Measurements from ENCODE around the gene SDK2. TPM values are rescaled to one million over a fixed set of nuclear protein-coding genes. Genes with fewer than 3 reads are reported as not detected.
A peak's percentile ranks its signal among the peaks of the same experiment; 100 is the strongest.

Gene SDK2
- total and polyA plus RNA-seq, 2 experiments from 2014 or later = 0.74 to 5.1 TPM

GRCh38 chr17:73569762-73570319 is 74.4 kb downstream of the SDK2 start:
- H3K27ac ChIP-seq (ENCODE audit: low read depth) = no peak overlapping the region

GRCh38 chr17:73568934-73569333 is 75.3 kb downstream of the SDK2 start:
- no peaks in the 10 kb centered on the region for H3K27me3 ChIP-seq (ENCODE audit: insufficient read depth)
- H3K9me2 ChIP-seq (ENCODE audit: insufficient read depth) = no peaks in the 10 kb centered on the region
- Mint-ChIP-seq H3K36me3 (ENCODE audit: low read depth) (no peaks in the 10 kb centered on the region; the same call in 2 of the 3 replicates), H3K9me3 (peaks cover 5% of the 10 kb centered on the region; the same call in 2 of the 3 replicates), H3K4me1 (peaks cover 44% of the 10 kb centered on the region), H3K27ac (no peak overlapping the region), H3K27me3 (ENCODE audit: insufficient read depth, low read depth, poor library complexity) (peaks cover 12% of the 10 kb centered on the region), H3K4me3 (no peak overlapping the region)
- H3K36me3 ChIP-seq (ENCODE audit: insufficient read depth) = no peaks in the 10 kb centered on the region
- peaks cover 45% of the 10 kb centered on the region for H3K4me1 ChIP-seq (ENCODE audit: insufficient read depth)
- no peaks in the 10 kb centered on the region for H4K20me1 ChIP-seq (replicated peaks; ENCODE audit: insufficient read depth)
- H2AFZ ChIP-seq = no peak overlapping the region
- H3F3A ChIP-seq (replicated peaks; ENCODE audit: low read depth) = no peaks in the 10 kb centered on the region; the same call in 1 of the 2 replicates
- H3K4me3 ChIP-seq = no peak overlapping the region
- ATAC-seq = no peak
- no peaks in the 10 kb centered on the region for H3K79me2 ChIP-seq (replicated peaks; ENCODE audit: insufficient read depth)
- H3K4me2 ChIP-seq = peak overlapping the region; percentile 46; the same call in 1 of the 2 replicates
- no peak overlapping the region for H3K27ac ChIP-seq (ENCODE audit: low read depth)
- DNase-seq (ENCODE audit: low spot score) = no peak
- TF ChIP-seq NANOG (IDR thresholded peaks at IDR 0.05; ENCODE audit: borderline replicate concordance) (no peak), CTCF (conservative IDR thresholded peaks at IDR 0.05; ENCODE audit: low read depth in 2 of 2) (no peak), ZNF331 (CRISPR knock-in tag; IDR thresholded peaks at IDR 0.05; ENCODE audit: low read depth) (no peak), JUNB (IDR thresholded peaks at IDR 0.05; ENCODE audit: unreplicated experiment) (no peak), EZH2 (IDR thresholded peaks at IDR 0.05; ENCODE audit: low read depth, unreplicated experiment) (no peak), ETS1 (IDR thresholded peaks at IDR 0.05) (no peak), EZH2phosphoT487 (IDR thresholded peaks at IDR 0.05; ENCODE audit: unreplicated experiment) (no peak), STAT1 (IDR thresholded peaks at IDR 0.05; ENCODE audit: unreplicated experiment) (no peak)

More at GRCh38 chr17:73569762-73570319, 74.4 kb downstream of the SDK2 start:
- DNase-seq (ENCODE audit: low spot score) (no peak), ATAC-seq (no peak)
- H3K4me2 ChIP-seq = peak overlapping the region; percentile 46; the same call in 1 of the 2 replicates
- H3K27ac Mint-ChIP-seq = no peak overlapping the region
- peaks cover 12% of the 10 kb centered on the region for H3K27me3 Mint-ChIP-seq (ENCODE audit: insufficient read depth, low read depth, poor library complexity)
- TF ChIP-seq POLR2AphosphoS5 (IDR thresholded peaks at IDR 0.05; ENCODE audit: low read depth) = no peak
- no peak for TF ChIP-seq ETS1 (IDR thresholded peaks at IDR 0.05)
- no peak for TF ChIP-seq ZNF114 (CRISPR knock-in tag; IDR thresholded peaks at IDR 0.05)
- no peak for TF ChIP-seq JUNB (IDR thresholded peaks at IDR 0.05; ENCODE audit: unreplicated experiment)
- no peak for TF ChIP-seq EZH2 (IDR thresholded peaks at IDR 0.05; ENCODE audit: low read depth, unreplicated experiment)
- TF ChIP-seq NANOG (IDR thresholded peaks at IDR 0.05; ENCODE audit: borderline replicate concordance) = no peak
- H2AFZ ChIP-seq = no peak overlapping the region
- H3K27me3 ChIP-seq (ENCODE audit: insufficient read depth) = no peaks in the 10 kb centered on the region
- peaks cover 5% of the 10 kb centered on the region; the same call in 2 of the 3 replicates for H3K9me3 Mint-ChIP-seq
- no peaks in the 10 kb centered on the region for H3K9me2 ChIP-seq (ENCODE audit: insufficient read depth)
- no peak overlapping the region for H3K4me3 Mint-ChIP-seq
- no peaks in the 10 kb centered on the region; the same call in 1 of the 2 replicates for H3F3A ChIP-seq (replicated peaks; ENCODE audit: low read depth)
- peaks cover 44% of the 10 kb centered on the region for H3K4me1 ChIP-seq (ENCODE audit: insufficient read depth)
- no peak overlapping the region for H3K4me3 ChIP-seq
- H3K36me3 ChIP-seq (ENCODE audit: insufficient read depth) = no peaks in the 10 kb centered on the region
- no peaks in the 10 kb centered on the region for H4K20me1 ChIP-seq (replicated peaks; ENCODE audit: insufficient read depth)
- H3K36me3 Mint-ChIP-seq (ENCODE audit: low read depth) = no peaks in the 10 kb centered on the region; the same call in 2 of the 3 replicates
- peaks cover 41% of the 10 kb centered on the region for H3K4me1 Mint-ChIP-seq
- no peaks in the 10 kb centered on the region for H3K79me2 ChIP-seq (replicated peaks; ENCODE audit: insufficient read depth)
